DOHH2 (cell line): ENCODE measurements around the gene MYOF.

Experiments
- H3F3A ChIP-seq: fragments of 200-600 bp; sonication (generic), shearing (Covaris generic); 2 replicates; pipeline ENCODE4 v1.6.0; 2016; ENCODE audit warnings: antibody characterized with exemption, mild to moderate bottlenecking; ENCODE audit not compliant: control insufficient read depth, insufficient read depth
- H3K27ac ChIP-seq: fragments of 200-600 bp; sonication (generic); 2 replicates; pipeline ENCODE4 v1.5.1; 2014; ENCODE audit warnings: low read depth, mild to moderate bottlenecking, low read length, moderate library complexity
- H3K27me3 ChIP-seq: fragments of 200-600 bp; sonication (generic); 2 replicates; pipeline ENCODE4 v1.6.1; 2014; ENCODE audit warnings: mild to moderate bottlenecking, low read length, mixed read lengths; ENCODE audit not compliant: control insufficient read depth
- H3K36me3 ChIP-seq: fragments of 200-600 bp; sonication (generic); 2 replicates; pipeline ENCODE4 v1.6.1; 2014; ENCODE audit warnings: mild to moderate bottlenecking, low read length, moderate library complexity, mixed read lengths; ENCODE audit not compliant: control insufficient read depth
- H3K4me1 ChIP-seq: fragments of 200-600 bp; sonication (generic); 2 replicates; pipeline ENCODE4 v1.6.1; 2014; ENCODE audit warnings: mild to moderate bottlenecking, low read length, mixed read lengths; ENCODE audit not compliant: control insufficient read depth
- H3K4me2 ChIP-seq: fragments of 200-600 bp; sonication (generic); 2 replicates; pipeline ENCODE4 v1.6.0; 2014; ENCODE audit warnings: mild to moderate bottlenecking, low read length, moderate library complexity
- H3K4me3 ChIP-seq: fragments of 200-600 bp; sonication (generic); 2 replicates; pipeline ENCODE4 v1.5.1; 2014; ENCODE audit warnings: mild to moderate bottlenecking, low read length, mixed read lengths
- H3K79me2 ChIP-seq: fragments of 200-600 bp; sonication (generic); 2 replicates; pipeline ENCODE4 v1.6.1; 2014; ENCODE audit warnings: mild to moderate bottlenecking, low read length, mixed read lengths; ENCODE audit not compliant: control insufficient read depth
- H3K9me2 ChIP-seq: fragments of 200-600 bp; sonication (generic); replicated peaks from 2 replicates; pipeline ENCODE4 v1.6.1; 2014; ENCODE audit warnings: mild to moderate bottlenecking, low read length, mixed read lengths; ENCODE audit not compliant: control insufficient read depth
- H3K9me3 ChIP-seq: fragments of 200-600 bp; sonication (generic); 2 replicates; pipeline ENCODE4 v1.6.1; 2014; ENCODE audit warnings: antibody characterized with exemption, low read length, mixed read lengths; ENCODE audit not compliant: control insufficient read depth, insufficient read depth
- H4K20me1 ChIP-seq: fragments of 200-600 bp; sonication (generic); 2 replicates; pipeline ENCODE4 v1.6.0; 2014; ENCODE audit warnings: low read depth, mild to moderate bottlenecking, antibody characterized with exemption, low read length, moderate library complexity; ENCODE audit not compliant: control insufficient read depth, insufficient read depth
- CTCF ChIP-seq: fragments of 200-600 bp; sonication (generic); IDR thresholded peaks from one replicate; pipeline ENCODE4 v1.5.1; 2014; ENCODE audit warnings: antibody characterized with exemption, mild to moderate bottlenecking, low read depth, low read length; ENCODE audit not compliant: poor library complexity, severe bottlenecking
- EZH2phosphoT487 ChIP-seq: fragments of 200-600 bp; sonication (generic); IDR thresholded peaks from 2 replicates; pipeline ENCODE4 v1.6.1; 2017; ENCODE audit warnings: borderline replicate concordance, mild to moderate bottlenecking, antibody characterized with exemption, low read length, moderate library complexity, mixed read lengths

Gene MYOF

DNA sequence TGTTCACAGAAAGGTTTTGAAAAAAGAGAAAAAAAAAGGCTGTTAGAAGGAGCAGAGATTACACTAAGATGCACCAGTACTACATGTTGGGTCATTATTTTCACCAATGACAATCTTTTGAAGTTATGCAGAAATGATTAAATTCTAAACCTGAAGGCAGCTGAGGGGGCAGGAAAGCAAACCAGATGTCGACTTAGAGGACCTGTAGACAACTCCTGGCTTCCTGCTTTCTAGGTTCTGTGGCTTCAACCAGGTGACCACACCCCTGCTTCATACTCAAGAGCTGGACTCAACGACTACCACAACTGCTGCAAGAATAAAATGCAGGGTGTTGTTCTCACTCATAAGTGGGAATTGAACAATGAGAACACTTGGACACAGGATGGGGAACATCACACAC is 30.0 kb downstream of the MYOF start:
- no peaks in the 10 kb centered on the region for H3K79me2 ChIP-seq

GRCh38 chr10:93451244-93451947 is 30.7 kb downstream of the MYOF start:
- H3K4me2 ChIP-seq: no peak overlapping the region
- no peaks in the 10 kb centered on the region for H4K20me1 ChIP-seq
- no peaks in the 10 kb centered on the region for H3K9me3 ChIP-seq
- no peak overlapping the region for H3K27ac ChIP-seq
- H3K36me3 ChIP-seq: no peaks in the 10 kb centered on the region
- TF ChIP-seq EZH2phosphoT487 (no peak), CTCF (no peak)
- no peaks in the 10 kb centered on the region for H3K9me2 ChIP-seq
- no peaks in the 10 kb centered on the region for H3K27me3 ChIP-seq
- no peaks in the 10 kb centered on the region for H3F3A ChIP-seq
- no peaks in the 10 kb centered on the region for H3K79me2 ChIP-seq
- H3K4me3 ChIP-seq: no peak overlapping the region
- no peaks in the 10 kb centered on the region for H3K4me1 ChIP-seq

More for the DNA sequence above, 30.0 kb downstream of the MYOF start:
- H3K4me3 ChIP-seq: no peak overlapping the region
- H3K9me2 ChIP-seq: no peaks in the 10 kb centered on the region
- H3K27me3 ChIP-seq: no peaks in the 10 kb centered on the region
- no peak overlapping the region for H3K4me2 ChIP-seq
- no peaks in the 10 kb centered on the region for H3K36me3 ChIP-seq
- H3K4me1 ChIP-seq: no peaks in the 10 kb centered on the region
- no peaks in the 10 kb centered on the region for H3K9me3 ChIP-seq
- H4K20me1 ChIP-seq: no peaks in the 10 kb centered on the region
- H3F3A ChIP-seq: no peaks in the 10 kb centered on the region
- TF ChIP-seq CTCF: no peak
- TF ChIP-seq EZH2phosphoT487: no peak
- no peak overlapping the region for H3K27ac ChIP-seq

- Histone ChIP-seq H3K9me3 (no peaks in the 10 kb centered on the region), H3K4me1 (no peaks in the 10 kb centered on the region), H3K27me3 (no peaks in the 10 kb centered on the region; the same call in 1 of the 2 replicates), H3F3A (no peaks in the 10 kb centered on the region), H3K4me3 (no peak overlapping the region), H3K9me2 (no peaks in the 10 kb centered on the region), H4K20me1 (no peaks in the 10 kb centered on the region), H3K27ac (no peak overlapping the region), H3K79me2 (no peaks in the 10 kb centered on the region), H3K36me3 (no peaks in the 10 kb centered on the region), H3K4me2 (no peak overlapping the region)
- TF ChIP-seq CTCF: no peak
- TF ChIP-seq EZH2phosphoT487: no peak
These were observed 34.2 kb downstream of the MYOF start for GRCh38 chr10:93447970-93448369.
